ENCODE measurements around the gene NSMCE1. TPM values are rescaled to one million over a fixed set of nuclear protein-coding genes. Genes with fewer than 3 reads are reported as not detected.

NSMCE1 gene
- total RNA-seq, 4 donors from 2014 or later, result 22.4 to 92.4 (median 29.5) TPM

- Histone ChIP-seq H3K36me3 (no peaks in the 10 kb centered on the region), H3K9me3 (no peaks in the 10 kb centered on the region), H3K27ac (peak overlapping the region in 3 of 4 donors; percentile 39 to 69 (median 53)), H3K4me3 (no peak overlapping the region), H3K27me3 (no peaks in the 10 kb centered on the region), H3K4me1 (peaks cover 0 to 12% (median 3%) of the 10 kb centered on the region in 3 donors)
- no peak for DNase-seq
- intact Hi-C loops (cut with DNase I), result no loop called here
- 92 to 96% methylated on average over 8 of the region's 8 CpGs for WGBS, 2 donors
- TF ChIP-seq POLR2A (IDR thresholded peaks at IDR 0.05), result no peak
- no peak for TF ChIP-seq CTCF (IDR thresholded peaks at IDR 0.05)
Observed at GRCh38 chr16:27287051-27287811, 18.7 kb upstream of the NSMCE1 start.

GRCh38 chr16:27286451-27286850, 17.9 kb upstream of the NSMCE1 start:
- H3K27me3 ChIP-seq, result no peaks in the 10 kb centered on the region
- peak overlapping the region; percentile 22 to 69 (median 46) for H3K27ac ChIP-seq
- H3K4me1 ChIP-seq, result peaks cover 0 to 12% (median 3%) of the 10 kb centered on the region in 3 donors
- intact Hi-C loops (cut with DNase I), result no loop called here
- WGBS, 2 donors, result 30 to 38% methylated on average over 2 to 4 of the region's 4 CpGs
- no peak overlapping the region for H3K4me3 ChIP-seq
- DNase-seq, result no peak
- H3K36me3 ChIP-seq, result no peaks in the 10 kb centered on the region
- TF ChIP-seq POLR2A (IDR thresholded peaks at IDR 0.05) (no peak), CTCF (IDR thresholded peaks at IDR 0.05) (no peak)
- no peaks in the 10 kb centered on the region for H3K9me3 ChIP-seq

GRCh38 chr16:27285676-27286196, 17.2 kb upstream of the NSMCE1 start:
- no peak for DNase-seq
- Histone ChIP-seq H3K27me3 (no peaks in the 10 kb centered on the region), H3K36me3 (no peaks in the 10 kb centered on the region), H3K27ac (peak overlapping the region; percentile 22 to 69 (median 46)), H3K4me3 (no peak overlapping the region), H3K4me1 (peaks cover 0 to 12% (median 3%) of the 10 kb centered on the region in 3 donors), H3K9me3 (no peaks in the 10 kb centered on the region)
- intact Hi-C loops (cut with DNase I), result no loop called here
- TF ChIP-seq CTCF (IDR thresholded peaks at IDR 0.05) (no peak), POLR2A (IDR thresholded peaks at IDR 0.05) (no peak)
- WGBS, 2 donors, result 71 to 83% methylated on average over 6 of the region's 6 CpGs

GRCh38 chr16:27284865-27285675, 16.5 kb upstream of the NSMCE1 start:
- no peak for DNase-seq
- Histone ChIP-seq H3K9me3 (no peaks in the 10 kb centered on the region), H3K36me3 (no peaks in the 10 kb centered on the region), H3K27me3 (no peaks in the 10 kb centered on the region), H3K4me1 (peaks cover 0 to 12% (median 3%) of the 10 kb centered on the region in 3 donors), H3K27ac (peak overlapping the region in 1 of 4 donors; percentile 6), H3K4me3 (no peak overlapping the region)
- WGBS, 2 donors, result 77 to 87% methylated on average over 6 to 7 of the region's 7 CpGs
- intact Hi-C loops (cut with DNase I), result no loop called here
- TF ChIP-seq CTCF (IDR thresholded peaks at IDR 0.05) (no peak), POLR2A (IDR thresholded peaks at IDR 0.05) (no peak)

- no peak overlapping the region for H3K4me3 ChIP-seq
- TF ChIP-seq POLR2A (IDR thresholded peaks at IDR 0.05), result no peak
- no peak for TF ChIP-seq CTCF (IDR thresholded peaks at IDR 0.05)
- intact Hi-C loops (cut with DNase I), result no loop called here
- H3K9me3 ChIP-seq, result no peaks in the 10 kb centered on the region
- no peaks in the 10 kb centered on the region for H3K27me3 ChIP-seq
- WGBS, 2 donors, result 74 to 79% methylated on average over 7 of the region's 7 CpGs
- no peak overlapping the region for H3K27ac ChIP-seq
- DNase-seq, result no peak
- peaks cover 0 to 4% (median 2%) of the 10 kb centered on the region in 3 donors for H3K4me1 ChIP-seq
- H3K36me3 ChIP-seq, result no peaks in the 10 kb centered on the region
Observed at GRCh38 chr16:27281243-27281642, 12.7 kb upstream of the NSMCE1 start.

All from esophagus squamous epithelium (tissue), 5 donors.